Suprapubic skin (tissue), 4 donors: ENCODE measurements around the gene EGFL6. TPM values are rescaled to one million over a fixed set of nuclear protein-coding genes. Genes with fewer than 3 reads are reported as not detected.
"Not testable (repeated sequence)": the region's sequence is repeated elsewhere in the genome, so short reads cannot be mapped to it uniquely, and the experiment has no call there.

Source experiments
- DNase-seq, 2 donors: peaks; one replicate each; pipeline ENCODE4 v3.0.0-alpha.2; 2019; ENCODE audit warnings: low spot score in 2 of 2
- H3K27ac ChIP-seq: fragments of 200-600 bp; sonication (generic); one replicate; pipeline ENCODE4 v1.5.1; 2019
- H3K27me3 ChIP-seq: fragments of 200-600 bp; sonication (generic); one replicate; pipeline ENCODE4 v1.5.1; 2019
- H3K36me3 ChIP-seq: fragments of 200-600 bp; sonication (generic); one replicate; pipeline ENCODE4 v1.5.1; 2019
- H3K4me1 ChIP-seq: fragments of 200-600 bp; sonication (generic); one replicate; pipeline ENCODE4 v1.5.1; 2019
- H3K4me3 ChIP-seq: fragments of 200-600 bp; sonication (generic); one replicate; pipeline ENCODE4 v1.5.1; 2019; ENCODE audit warnings: mild to moderate bottlenecking
- H3K9me3 ChIP-seq: fragments of 200-600 bp; sonication (generic); one replicate; pipeline ENCODE4 v1.5.1; 2019
- CTCF ChIP-seq, 2 donors: fragments of 200-600 bp in 1 of 2; fragments of 450-650 bp in 1 of 2; sonication (generic) in 1 of 2; IDR thresholded peaks; one replicate each; pipeline ENCODE4 v1.5.1; 2016 to 2019; ENCODE audit warnings: antibody characterized with exemption in 2 of 2, mild to moderate bottlenecking in 1 of 2, moderate library complexity in 1 of 2
- EP300 ChIP-seq: sonication (generic); formaldehyde crosslinking; IDR thresholded peaks from one replicate; pipeline ENCODE4 v1.6.1; 2017; ENCODE audit warnings: antibody characterized with exemption
- POLR2A ChIP-seq, 2 donors: fragments of 450-650 bp; IDR thresholded peaks; one replicate each; pipeline ENCODE4 v1.6.1; 2017; ENCODE audit warnings: antibody characterized with exemption in 2 of 2, mild to moderate bottlenecking in 2 of 2, moderate library complexity in 2 of 2
- POLR2AphosphoS5 ChIP-seq, 3 donors: sonication (generic); formaldehyde crosslinking; IDR thresholded peaks; one replicate each; pipeline ENCODE4 v1.6.1; 2017; ENCODE audit warnings: antibody characterized with exemption in 3 of 3
- WGBS: methylation state at CpG from one replicate; pipeline ENCODE4 v1.1.5; 2018; 5-methylcytosine and 5-hydroxymethylcytosine counted together
- total RNA-seq, 4 donors: library from RNA; depleted of rRNA; stranded (reverse); fragments of >200 nt; gene quantifications; one replicate each; pipeline ENCODE4 v1.1.0, GENCODE V29; 2016

EGFL6 gene
- total RNA-seq, 4 donors from 2014 or later, result 0.19 to 0.68 (median 0.31) TPM; not detected in 1

- no peaks in the 10 kb centered on the region for H3K9me3 ChIP-seq
- H3K36me3 ChIP-seq, result no peaks in the 10 kb centered on the region
- no peak overlapping the region for H3K27ac ChIP-seq
- no peak overlapping the region for H3K4me3 ChIP-seq
- no peaks in the 10 kb centered on the region for H3K4me1 ChIP-seq
- no peak for DNase-seq
- H3K27me3 ChIP-seq, result no peaks in the 10 kb centered on the region
- TF ChIP-seq CTCF (IDR thresholded peaks at IDR 0.05) (no peak), EP300 (no peak), POLR2A (IDR thresholded peaks at IDR 0.05) (no peak), POLR2AphosphoS5 (IDR thresholded peaks at IDR 0.05) (no peak)
These were observed 107.5 kb downstream of the EGFL6 start for GRCh38 chrX:13676885-13677284.

- H3K4me3 ChIP-seq, H3K4me1 ChIP-seq, H3K27me3 ChIP-seq, DNase-seq, H3K36me3 ChIP-seq, H3K27ac ChIP-seq, H3K9me3 ChIP-seq: not testable (repeated sequence)
- WGBS, result 86% methylated on average over 4 of the region's 4 CpGs
These were observed 110.3 kb downstream of the EGFL6 start for GRCh38 chrX:13679700-13680099.

- Histone ChIP-seq H3K36me3 (no peaks in the 10 kb centered on the region), H3K27ac (no peak overlapping the region), H3K27me3 (no peaks in the 10 kb centered on the region), H3K4me3 (no peak overlapping the region), H3K4me1 (no peaks in the 10 kb centered on the region), H3K9me3 (no peaks in the 10 kb centered on the region)
- WGBS, result 85% methylated on average over 7 of the region's 7 CpGs
- no peak for DNase-seq
- TF ChIP-seq EP300 (no peak), POLR2A (IDR thresholded peaks at IDR 0.05) (no peak), CTCF (IDR thresholded peaks at IDR 0.05) (no peak), POLR2AphosphoS5 (IDR thresholded peaks at IDR 0.05) (no peak)
These were observed 112.2 kb downstream of the EGFL6 start for GRCh38 chrX:13681595-13681994.

Other genes with a start within 250 kb of the EGFL6 start
- gene ATXN3L, start 249.5 kb upstream of the EGFL6 start, total RNA-seq, result not detected
- 1 to 10 TPM; 1.7 to 4.7 (median 3.2) TPM for gene TCEANC, start 83.5 kb downstream of the EGFL6 start, total RNA-seq
- gene RAB9A, start 119.5 kb downstream of the EGFL6 start, total RNA-seq, result 10 to 100 TPM; 20.3 to 43.6 (median 32.0) TPM
- gene TRAPPC2, start 165.0 kb downstream of the EGFL6 start, total RNA-seq, result 10 to 100 TPM in 3 of 4 donors, 1 to 10 TPM in 1; 9.7 to 16.9 (median 12.0) TPM
- 10 to 100 TPM; 19.1 to 68.4 (median 32.5) TPM for gene OFD1, start 165.1 kb downstream of the EGFL6 start, total RNA-seq
- gene GPM6B, start 247.5 kb downstream of the EGFL6 start, total RNA-seq, result 10 to 100 TPM in 2 of 4 donors, 1 to 10 TPM in 2; 6.6 to 21.7 (median 13.8) TPM